Adrenal gland (tissue), 5 donors: ENCODE data around the gene TSGA10.

Experiments
- POLR2A ChIP-seq, 2 donors: fragments of 450-650 bp; IDR thresholded peaks; one replicate each; pipeline ENCODE4 v1.6.1; 2017; ENCODE audit warnings: antibody characterized with exemption in 2 of 2, mild to moderate bottlenecking in 2 of 2, moderate library complexity in 1 of 2
- TF ChIP-seq, protein P1 (sequence below), 6 experiments: fragments of 450-650 bp in 4 of 6; fragments of 200-600 bp in 2 of 6; sonication (generic) in 1 of 6; IDR thresholded peaks; 1 replicate in 5 of 6; 2 replicates in 1 of 6; pipeline versions ENCODE4 v1.5.1 to v1.8.0; 2016 to 2021; ENCODE audit warnings: antibody characterized with exemption in 6 of 6, mild to moderate bottlenecking in 2 of 6, moderate library complexity in 1 of 6
- donor health status: DM: no; HTN: no; CAD: no.

DNA sequence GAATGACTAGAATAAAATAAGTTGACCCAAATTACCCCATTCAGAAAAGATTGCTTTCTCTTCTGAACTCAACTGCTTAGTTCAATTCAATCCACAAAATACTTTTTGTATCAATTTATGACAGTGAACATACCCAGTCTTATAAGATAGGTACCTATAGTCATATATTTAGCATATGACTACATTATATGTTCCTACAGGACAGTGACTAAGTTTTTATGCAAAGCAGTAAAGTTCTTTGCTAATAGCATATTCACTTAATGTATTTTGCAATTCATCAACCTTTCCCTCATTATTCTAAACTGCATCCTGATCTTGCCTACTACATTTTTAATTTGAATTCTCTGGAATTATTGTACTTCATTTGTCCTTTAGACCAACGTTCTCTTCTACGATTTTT lies 43.5 kb downstream of the TSGA10 start:
- TF ChIP-seq, protein P1, sequence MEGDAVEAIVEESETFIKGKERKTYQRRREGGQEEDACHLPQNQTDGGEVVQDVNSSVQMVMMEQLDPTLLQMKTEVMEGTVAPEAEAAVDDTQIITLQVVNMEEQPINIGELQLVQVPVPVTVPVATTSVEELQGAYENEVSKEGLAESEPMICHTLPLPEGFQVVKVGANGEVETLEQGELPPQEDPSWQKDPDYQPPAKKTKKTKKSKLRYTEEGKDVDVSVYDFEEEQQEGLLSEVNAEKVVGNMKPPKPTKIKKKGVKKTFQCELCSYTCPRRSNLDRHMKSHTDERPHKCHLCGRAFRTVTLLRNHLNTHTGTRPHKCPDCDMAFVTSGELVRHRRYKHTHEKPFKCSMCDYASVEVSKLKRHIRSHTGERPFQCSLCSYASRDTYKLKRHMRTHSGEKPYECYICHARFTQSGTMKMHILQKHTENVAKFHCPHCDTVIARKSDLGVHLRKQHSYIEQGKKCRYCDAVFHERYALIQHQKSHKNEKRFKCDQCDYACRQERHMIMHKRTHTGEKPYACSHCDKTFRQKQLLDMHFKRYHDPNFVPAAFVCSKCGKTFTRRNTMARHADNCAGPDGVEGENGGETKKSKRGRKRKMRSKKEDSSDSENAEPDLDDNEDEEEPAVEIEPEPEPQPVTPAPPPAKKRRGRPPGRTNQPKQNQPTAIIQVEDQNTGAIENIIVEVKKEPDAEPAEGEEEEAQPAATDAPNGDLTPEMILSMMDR (IDR thresholded peaks at IDR 0.05): no peak
- no peak for TF ChIP-seq POLR2A (IDR thresholded peaks at IDR 0.05)
